Smooth muscle cell of bladder (primary cell): ENCODE measurements around the gene POU5F1. TPM values are rescaled to one million over a fixed set of nuclear protein-coding genes. Genes with fewer than 3 reads are reported as not detected.

Source experiments
- total RNA-seq: library from RNA; depleted of rRNA; stranded (reverse); fragments of >200 nt; gene quantifications from 2 replicates; pipeline ENCODE4 v1.2.3, GENCODE V29; 2014

POU5F1 gene
- 0.09 and 0.14 TPM in 2 replicates for total RNA-seq

GRCh38 chr6:31170600-31170881 is at the start of gene POU5F1:
Gene POU5F1 (minus strand): TSS chr6:31170682. CDS start chr6:31170620, 62 bp downstream.

GRCh38 chr6:31158140-31158862 is 12.2 kb downstream of the POU5F1 start, which contains the start of gene TCF19:
Gene TCF19 (plus strand): TSS chr6:31158589. CDS start chr6:31159470, 881 bp downstream.

GRCh38 chr6:31157513-31158139 is 12.9 kb downstream of the POU5F1 start, which contains the start of gene CCHCR1:
Gene CCHCR1 (minus strand): TSS chr6:31157802. CDS start chr6:31157600, 202 bp downstream.

GRCh38 chr6:31138982-31139381 is 31.5 kb downstream of the POU5F1 start, which contains the start of gene PSORS1C2:
Gene PSORS1C2 (minus strand): TSS chr6:31139066. CDS start chr6:31139026, 40 bp downstream.

GRCh38 chr6:31120151-31120915 is 50.1 kb downstream of the POU5F1 start, which contains the start of gene CDSN:
Gene CDSN (minus strand): TSS chr6:31120446. CDS start chr6:31120419, 27 bp downstream.

GRCh38 chr6:31114541-31114878 is 56.0 kb downstream of the POU5F1 start, which contains the start of gene PSORS1C1:
Gene PSORS1C1 (plus strand): TSS chr6:31114800. CDS start chr6:31129633, 14,833 bp downstream.

Other genes with a start within 250 kb of the POU5F1 start
- gene SFTA2, start 238.5 kb downstream of the POU5F1 start, total RNA-seq, result not detected in 2 replicates
- gene MUCL3, start 229.7 kb downstream of the POU5F1 start, total RNA-seq, result not detected in 2 replicates
- gene MUC21, start 187.0 kb downstream of the POU5F1 start, total RNA-seq, result not detected in 2 replicates
- not detected in 2 replicates for gene MUC22, start 160.2 kb downstream of the POU5F1 start, total RNA-seq
- not detected in 2 replicates for gene C6orf15, start 58.1 kb downstream of the POU5F1 start, total RNA-seq
- 1.7 and 2.1 TPM in 2 replicates for gene PSORS1C1, start 55.9 kb downstream of the POU5F1 start, total RNA-seq
- gene CDSN, start 50.2 kb downstream of the POU5F1 start, total RNA-seq, result under 0.01 TPM in 1 of 2 replicates, not detected in the other
- not detected in 2 replicates for gene PSORS1C2, start 31.6 kb downstream of the POU5F1 start, total RNA-seq
- gene CCHCR1, start 12.9 kb downstream of the POU5F1 start, total RNA-seq, result 13.1 and 14.1 TPM in 2 replicates
- gene TCF19, start 12.1 kb downstream of the POU5F1 start, total RNA-seq, result 1.8 and 2.0 TPM in 2 replicates
- gene HLA-C, start 101.4 kb upstream of the POU5F1 start, total RNA-seq, result 56.9 and 219 TPM in 2 replicates
- 113 and 123 TPM in 2 replicates for gene HLA-B, start 186.5 kb upstream of the POU5F1 start, total RNA-seq
- 76.7 and 80.9 TPM in 2 replicates for gene MICA, start 232.9 kb upstream of the POU5F1 start, total RNA-seq